Epithelial cell of esophagus (primary cell): ENCODE measurements around the gene INHBA.

Source experiments
- DNase-seq: peaks from one replicate; pipeline ENCODE4 v3.0.0; 2010; ENCODE audit warnings: low read depth
- H3K4me3 ChIP-seq: 2 replicates; pipeline ENCODE4 v1.5.1; 2011; ENCODE audit warnings: mild to moderate bottlenecking, low read length, control low read depth
- TF ChIP-seq, protein P1 (sequence below): IDR thresholded peaks from 2 replicates; pipeline ENCODE4 v1.5.1; 2011; ENCODE audit warnings: low read depth, mild to moderate bottlenecking, low read length, control low read depth, inconsistent platforms; ENCODE audit not compliant: insufficient read depth; ENCODE audit errors: missing control alignments

INHBA gene

DNA sequence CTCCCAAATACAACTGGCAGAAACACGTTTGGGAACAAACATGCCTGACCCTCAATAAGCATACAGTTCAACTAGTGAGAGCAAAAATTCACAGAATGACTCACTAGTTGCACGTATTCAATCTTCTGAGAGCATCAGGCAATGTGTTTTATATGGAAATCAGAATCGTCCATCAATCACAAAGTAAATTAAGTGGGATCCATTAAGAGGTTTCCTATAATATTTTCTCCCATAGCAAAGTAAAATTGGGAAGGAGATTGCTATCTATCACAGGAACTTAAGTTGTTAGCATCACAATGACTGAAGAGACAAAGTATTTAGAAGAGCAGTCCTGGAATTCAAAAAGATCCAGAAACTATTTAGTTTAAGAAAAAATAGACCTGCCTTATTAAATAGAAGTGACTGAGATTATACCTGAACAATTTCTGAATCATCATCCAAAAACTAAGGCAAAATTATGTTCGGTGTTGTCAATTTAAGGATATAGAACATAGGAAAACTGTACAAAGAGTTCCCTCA, 28.3 kb downstream of the INHBA start:
- TF ChIP-seq, protein P1, sequence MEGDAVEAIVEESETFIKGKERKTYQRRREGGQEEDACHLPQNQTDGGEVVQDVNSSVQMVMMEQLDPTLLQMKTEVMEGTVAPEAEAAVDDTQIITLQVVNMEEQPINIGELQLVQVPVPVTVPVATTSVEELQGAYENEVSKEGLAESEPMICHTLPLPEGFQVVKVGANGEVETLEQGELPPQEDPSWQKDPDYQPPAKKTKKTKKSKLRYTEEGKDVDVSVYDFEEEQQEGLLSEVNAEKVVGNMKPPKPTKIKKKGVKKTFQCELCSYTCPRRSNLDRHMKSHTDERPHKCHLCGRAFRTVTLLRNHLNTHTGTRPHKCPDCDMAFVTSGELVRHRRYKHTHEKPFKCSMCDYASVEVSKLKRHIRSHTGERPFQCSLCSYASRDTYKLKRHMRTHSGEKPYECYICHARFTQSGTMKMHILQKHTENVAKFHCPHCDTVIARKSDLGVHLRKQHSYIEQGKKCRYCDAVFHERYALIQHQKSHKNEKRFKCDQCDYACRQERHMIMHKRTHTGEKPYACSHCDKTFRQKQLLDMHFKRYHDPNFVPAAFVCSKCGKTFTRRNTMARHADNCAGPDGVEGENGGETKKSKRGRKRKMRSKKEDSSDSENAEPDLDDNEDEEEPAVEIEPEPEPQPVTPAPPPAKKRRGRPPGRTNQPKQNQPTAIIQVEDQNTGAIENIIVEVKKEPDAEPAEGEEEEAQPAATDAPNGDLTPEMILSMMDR: no peak
- DNase-seq: no peak
- H3K4me3 ChIP-seq: no peak overlapping the region

DNA sequence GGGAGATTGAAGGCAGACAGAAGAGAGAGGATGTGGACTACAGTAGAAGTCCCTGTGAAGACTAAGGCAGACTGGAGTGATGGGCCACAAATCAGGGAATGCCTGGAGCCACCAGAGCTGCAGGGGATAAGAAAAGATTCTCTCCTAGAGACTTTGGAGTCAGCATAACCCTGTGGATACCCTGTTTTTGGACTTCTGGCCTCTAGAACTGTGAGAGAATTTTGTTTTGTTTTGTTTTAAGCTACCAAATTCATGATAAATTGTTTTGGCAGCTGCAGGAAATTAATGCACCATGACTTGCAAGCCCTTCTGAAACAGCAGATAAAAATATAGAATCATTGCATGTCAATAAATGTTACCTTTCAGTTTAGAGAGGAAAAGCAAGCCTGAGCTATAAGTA, 41.3 kb downstream of the INHBA start:
- DNase-seq: no peak
- TF ChIP-seq, protein P1: no peak
- no peak overlapping the region for H3K4me3 ChIP-seq

DNA sequence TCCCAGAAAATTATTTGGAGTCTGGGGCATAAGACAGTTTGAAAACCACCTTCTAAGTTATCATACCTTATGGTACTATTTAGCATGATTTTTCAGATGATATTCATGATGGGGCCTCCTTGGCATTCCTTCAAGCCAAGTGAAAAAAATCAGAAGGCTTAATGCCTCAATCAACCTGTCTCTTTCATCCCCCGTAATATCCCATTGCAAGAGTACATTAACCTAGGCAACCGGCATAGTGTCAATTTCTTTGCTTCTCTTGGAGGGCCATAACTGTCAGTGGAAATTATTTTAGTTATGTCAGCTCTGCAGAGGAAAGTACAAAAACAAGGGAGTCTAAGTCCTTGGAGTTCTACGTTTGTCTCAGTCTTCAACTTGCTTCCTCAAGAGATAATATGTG, 43.4 kb downstream of the INHBA start:
- DNase-seq: no peak
- TF ChIP-seq, protein P1: no peak
- H3K4me3 ChIP-seq: no peak overlapping the region

DNA sequence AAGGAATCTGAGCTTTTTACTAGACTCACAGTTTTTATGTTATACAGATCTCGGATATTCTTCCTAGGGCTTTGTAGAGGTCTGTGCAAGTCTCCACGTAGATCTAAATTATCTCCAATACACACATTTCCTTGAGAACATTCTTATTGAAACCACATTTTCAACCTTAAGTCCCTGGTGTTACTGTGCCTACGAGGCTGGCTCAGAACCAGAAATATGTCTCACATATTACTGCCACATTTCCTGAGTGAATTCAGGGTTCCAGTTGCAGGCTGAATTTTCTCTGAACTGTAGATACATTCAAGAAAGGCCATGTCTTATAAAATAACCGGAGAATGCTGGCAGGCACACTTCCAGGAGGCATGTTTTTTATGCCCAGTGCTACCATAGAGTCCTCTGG, 46.5 kb downstream of the INHBA start:
- DNase-seq: peak; percentile 8
- TF ChIP-seq, protein P1: no peak
- H3K4me3 ChIP-seq: no peak overlapping the region

DNA sequence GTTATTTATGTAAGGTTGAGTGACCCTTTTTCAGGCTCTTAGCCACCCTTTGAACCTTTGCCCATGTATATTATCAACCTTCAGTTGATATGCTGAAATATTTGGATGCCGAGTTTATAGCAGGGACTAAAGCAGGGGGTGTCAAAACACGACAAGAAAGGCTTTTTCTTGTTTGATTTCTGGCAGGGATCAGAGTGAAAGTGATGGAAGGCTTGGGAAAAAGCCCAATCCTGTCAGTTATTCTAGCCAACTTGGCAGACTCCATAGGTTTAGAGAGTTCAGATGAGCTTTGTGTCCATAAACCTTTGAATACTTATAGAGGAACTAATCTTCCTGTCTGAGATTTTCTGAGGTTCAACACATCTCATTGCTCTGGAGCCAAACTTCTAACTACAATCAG, 47.5 kb downstream of the INHBA start:
- no peak overlapping the region for H3K4me3 ChIP-seq
- DNase-seq: no peak
- TF ChIP-seq, protein P1: no peak

DNA sequence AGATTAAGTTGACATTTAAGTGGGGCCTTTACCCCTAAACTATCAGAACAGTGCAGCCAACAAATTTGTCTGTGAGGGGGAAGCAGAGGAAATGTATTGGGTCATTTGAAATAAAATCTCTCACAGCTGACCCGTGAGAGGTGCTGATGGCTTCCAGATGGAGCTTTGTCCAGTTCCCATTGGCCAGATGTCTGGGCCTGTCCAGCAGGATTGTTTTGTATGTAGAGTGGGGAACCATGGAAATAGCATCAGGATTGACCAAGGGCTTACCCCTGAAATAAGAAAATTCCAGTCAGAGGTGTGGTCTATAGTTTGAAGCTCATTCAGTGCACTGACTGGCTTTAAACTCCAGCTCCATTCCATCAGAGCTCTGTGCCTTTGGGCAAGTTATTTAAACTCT, 50.6 kb downstream of the INHBA start:
- no peak overlapping the region for H3K4me3 ChIP-seq
- no peak for DNase-seq
- TF ChIP-seq, protein P1: no peak

DNA sequence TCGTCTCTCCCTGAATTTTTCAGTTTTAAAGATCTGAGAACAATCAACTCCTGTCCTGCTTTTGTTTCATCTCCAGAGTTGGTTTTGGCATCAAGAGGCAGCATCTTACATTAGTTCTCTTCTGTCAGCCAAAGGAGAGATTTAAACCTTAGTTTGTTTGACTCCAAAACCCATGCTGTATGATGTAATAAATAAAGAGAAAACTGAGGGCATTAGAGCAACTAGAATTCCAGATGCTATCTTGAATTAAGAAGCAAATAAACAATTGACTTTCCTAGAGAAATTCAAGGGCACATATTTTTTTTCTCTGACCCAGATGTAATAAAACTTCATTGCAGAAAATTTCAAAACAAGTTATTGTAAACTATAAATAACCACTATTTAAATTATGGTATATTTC, 54.4 kb downstream of the INHBA start:
- DNase-seq: no peak
- no peak overlapping the region for H3K4me3 ChIP-seq
- TF ChIP-seq, protein P1: no peak
